RWPE2 (cell line): Measurements from ENCODE around the gene TBX2.
"Not testable (repeated sequence)": the region's sequence is repeated elsewhere in the genome, so short reads cannot be mapped to it uniquely, and the experiment has no call there.

Experiments used
- ATAC-seq: fragments of 200-7000 bp; cut with Tn5 transposase; 3 replicates; pipeline ENCODE4 v1.9.1; 2021; ENCODE audit warnings: low read depth
- DNase-seq: peaks from one replicate; pipeline ENCODE4 v3.0.0-alpha.2; 2020; ENCODE audit warnings: low spot score
- H3K27ac ChIP-seq: fragments of 450-650 bp; 2 replicates; pipeline ENCODE4 v1.5.1; 2017; ENCODE audit warnings: mild to moderate bottlenecking; ENCODE audit not compliant: poor library complexity, severe bottlenecking
- H3K27me3 ChIP-seq: fragments of 250-450 bp; sonication (Bioruptor Pico); 2 replicates; pipeline ENCODE4 v1.5.1; 2021; ENCODE audit warnings: mild to moderate bottlenecking, moderate library complexity; ENCODE audit not compliant: insufficient read depth, poor library complexity, severe bottlenecking
- H3K36me3 ChIP-seq: fragments of 250-450 bp; sonication (Bioruptor Pico); 2 replicates; pipeline ENCODE4 v1.5.1; 2020; ENCODE audit warnings: low read depth, mild to moderate bottlenecking, moderate library complexity
- H3K4me1 ChIP-seq: fragments of 250-450 bp; sonication (Bioruptor Pico); 2 replicates; pipeline ENCODE4 v1.5.1; 2021; ENCODE audit warnings: mild to moderate bottlenecking, moderate library complexity; ENCODE audit not compliant: insufficient read depth, poor library complexity, severe bottlenecking
- H3K4me3 ChIP-seq: fragments of 250-450 bp; sonication (Bioruptor Pico); 2 replicates; pipeline ENCODE4 v1.5.1; 2021; ENCODE audit warnings: mild to moderate bottlenecking, moderate library complexity; ENCODE audit not compliant: severe bottlenecking
- H3K9me3 ChIP-seq: fragments of 250-450 bp; sonication (Bioruptor Pico); 2 replicates; pipeline ENCODE4 v1.5.1; 2021; ENCODE audit warnings: mild to moderate bottlenecking, moderate library complexity; ENCODE audit not compliant: severe bottlenecking
- CTCF ChIP-seq: fragments of 450-650 bp; IDR thresholded peaks from one replicate; pipeline ENCODE4 v1.5.1; 2017; ENCODE audit warnings: mild to moderate bottlenecking, moderate library complexity; ENCODE audit not compliant: poor library complexity, severe bottlenecking

Gene TBX2

GRCh38 chr17:61444075-61444474 lies 44.4 kb downstream of the TBX2 start:
- no peak for ATAC-seq
- no peak overlapping the region for H3K4me3 ChIP-seq
- no peak for DNase-seq

GRCh38 chr17:61444831-61445230 lies 45.2 kb downstream of the TBX2 start:
- DNase-seq = no peak

More at GRCh38 chr17:61444075-61444474, 44.4 kb downstream of the TBX2 start:
- H3K27me3 ChIP-seq = no peaks in the 10 kb centered on the region
- no peak overlapping the region for H3K27ac ChIP-seq
- no peaks in the 10 kb centered on the region for H3K36me3 ChIP-seq
- TF ChIP-seq CTCF = no peak
- H3K4me1 ChIP-seq = no peaks in the 10 kb centered on the region
- no peaks in the 10 kb centered on the region for H3K9me3 ChIP-seq

GRCh38 chr17:61447358-61447757 lies 47.7 kb downstream of the TBX2 start:
- H3K4me3 ChIP-seq = no peak overlapping the region
- H3K4me1 ChIP-seq = no peaks in the 10 kb centered on the region
- ATAC-seq (no peak), DNase-seq (no peak)
- no peak for TF ChIP-seq CTCF
- H3K36me3 ChIP-seq = no peaks in the 10 kb centered on the region
- H3K9me3 ChIP-seq = no peaks in the 10 kb centered on the region
- H3K27ac ChIP-seq = no peak overlapping the region
- H3K27me3 ChIP-seq = peaks cover 2% of the 10 kb centered on the region

More at GRCh38 chr17:61444831-61445230, 45.2 kb downstream of the TBX2 start:
- TF ChIP-seq CTCF = no peak
- no peak overlapping the region for H3K4me3 ChIP-seq
- no peaks in the 10 kb centered on the region for H3K9me3 ChIP-seq
- H3K36me3 ChIP-seq = no peaks in the 10 kb centered on the region
- no peak overlapping the region for H3K27ac ChIP-seq
- ATAC-seq = peak; percentile 64
- H3K27me3 ChIP-seq = no peaks in the 10 kb centered on the region
- H3K4me1 ChIP-seq = no peaks in the 10 kb centered on the region

- Histone ChIP-seq H3K27me3 (peaks cover 9% of the 10 kb centered on the region), H3K4me1 (no peaks in the 10 kb centered on the region), H3K4me3 (no peak overlapping the region), H3K9me3 (no peaks in the 10 kb centered on the region), H3K36me3 (no peaks in the 10 kb centered on the region), H3K27ac (no peak overlapping the region)
- no peak for DNase-seq
- ATAC-seq = no peak
- TF ChIP-seq CTCF = no peak
Measured at GRCh38 chr17:61448042-61448441, 48.4 kb downstream of the TBX2 start.

GRCh38 chr17:61449140-61449539 lies 49.5 kb downstream of the TBX2 start:
- ATAC-seq, H3K9me3 ChIP-seq, H3K27ac ChIP-seq, DNase-seq, H3K4me3 ChIP-seq, H3K36me3 ChIP-seq, H3K4me1 ChIP-seq: not testable (repeated sequence)
- H3K27me3 ChIP-seq = peaks cover 11% of the 10 kb centered on the region
